K562 (cell line): Measurements from ENCODE around the gene MKRN2OS.

Experiments used
- NELFE ChIP-seq: IDR thresholded peaks from 2 replicates; pipeline ENCODE4 v1.6.1; 2011; ENCODE audit warnings: mild to moderate bottlenecking; ENCODE audit not compliant: insufficient read depth, insufficient read length
- NR2C2 ChIP-seq, 2 experiments: fragments of 200-800 bp in 1 of 2; sonication (Bioruptor generic) in 1 of 2; sonication (generic) in 1 of 2; formaldehyde crosslinking in 1 of 2; IDR thresholded peaks; 2 replicates each; pipeline versions ENCODE4 v1.6.1 to v1.8.0; 2016 to 2022; ENCODE audit warnings: mild to moderate bottlenecking in 1 of 2, missing compliant biosample characterization in 1 of 2, missing genetic modification characterization in 1 of 2, missing genetic modification reagents in 1 of 2
- PHB ChIP-seq: fragments of 250-450 bp; sonication (Bioruptor Pico); IDR thresholded peaks from 2 replicates; pipeline ENCODE4 v1.5.0; 2021
- POLR2A ChIP-seq: fragments of 450-650 bp; conservative IDR thresholded peaks from 2 replicates; pipeline ENCODE4 v1.6.1; 2016
- PPARD ChIP-seq: fragments of 250-450 bp; sonication (Bioruptor Pico); IDR thresholded peaks from 2 replicates; pipeline ENCODE4 v1.8.0; 2022; ENCODE audit warnings: inconsistent platforms, mild to moderate bottlenecking, moderate library complexity
- SMAD3 ChIP-seq: fragments of 450-650 bp; formaldehyde crosslinking; conservative IDR thresholded peaks from 2 replicates; pipeline ENCODE4 v1.4.0; 2020; ENCODE audit warnings: mild to moderate bottlenecking
- SP1 ChIP-seq: sonication (generic); formaldehyde crosslinking; IDR thresholded peaks from 2 replicates; pipeline ENCODE4 v1.8.1; 2022; ENCODE audit warnings: mild to moderate bottlenecking, missing genetic modification reagents
- ZFX ChIP-seq: sonication (generic); formaldehyde crosslinking; IDR thresholded peaks from 2 replicates; pipeline ENCODE4 v1.8.0; 2022; ENCODE audit warnings: mild to moderate bottlenecking, missing genetic modification reagents, moderate library complexity
- TF ChIP-seq, protein P1 (sequence below): fragments of 450-650 bp; IDR thresholded peaks from 2 replicates; pipeline ENCODE4 v1.6.1; 2016
- TF ChIP-seq, protein P2 (sequence below): IDR thresholded peaks from 2 replicates; pipeline ENCODE4 v1.6.1; 2014; ENCODE audit warnings: antibody characterized with exemption
- TF ChIP-seq, protein P3 (sequence below), 3 experiments: IDR thresholded peaks in 2 of 3; conservative IDR thresholded peaks in 1 of 3; 2 replicates each; pipeline ENCODE4 v1.5.1; 2011 to 2012; ENCODE audit warnings: low read length in 3 of 3, mild to moderate bottlenecking in 3 of 3, control low read depth in 2 of 3, improper control_type of control experiment in 1 of 3, inconsistent platforms in 1 of 3, low read depth in 1 of 3, mixed read lengths in 1 of 3, moderate library complexity in 1 of 3; ENCODE audit not compliant: insufficient read depth in 2 of 3

DNA sequence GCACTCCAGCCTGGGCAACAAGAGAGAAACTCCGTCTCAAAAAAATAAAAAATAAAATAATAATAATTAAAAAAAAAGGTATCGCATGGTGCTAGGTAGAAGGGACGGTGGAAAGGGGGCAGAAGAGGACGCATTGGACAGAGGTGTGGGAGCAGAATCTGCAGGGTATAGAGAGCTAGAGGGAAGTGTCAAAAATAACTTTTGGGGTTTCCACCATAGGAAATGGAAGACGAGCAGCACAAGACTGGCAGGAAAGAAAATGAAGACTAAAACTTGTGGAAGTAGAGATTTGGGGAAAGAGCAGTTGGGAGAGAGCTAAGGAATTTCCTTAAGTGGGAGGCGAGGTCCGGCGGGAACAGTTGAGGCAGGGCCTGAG lies 11.0 kb upstream of the MKRN2OS start:
- no peak for TF ChIP-seq NR2C2 (CRISPR knock-in tag; IDR thresholded peaks at IDR 0.05)
- no peak for TF ChIP-seq NR2C2 (tag; IDR thresholded peaks at IDR 0.05)
- no peak for TF ChIP-seq ZFX
- TF ChIP-seq POLR2A, result no peak
- TF ChIP-seq SMAD3 (CRISPR knock-in tag), result no peak
- TF ChIP-seq, protein P1, sequence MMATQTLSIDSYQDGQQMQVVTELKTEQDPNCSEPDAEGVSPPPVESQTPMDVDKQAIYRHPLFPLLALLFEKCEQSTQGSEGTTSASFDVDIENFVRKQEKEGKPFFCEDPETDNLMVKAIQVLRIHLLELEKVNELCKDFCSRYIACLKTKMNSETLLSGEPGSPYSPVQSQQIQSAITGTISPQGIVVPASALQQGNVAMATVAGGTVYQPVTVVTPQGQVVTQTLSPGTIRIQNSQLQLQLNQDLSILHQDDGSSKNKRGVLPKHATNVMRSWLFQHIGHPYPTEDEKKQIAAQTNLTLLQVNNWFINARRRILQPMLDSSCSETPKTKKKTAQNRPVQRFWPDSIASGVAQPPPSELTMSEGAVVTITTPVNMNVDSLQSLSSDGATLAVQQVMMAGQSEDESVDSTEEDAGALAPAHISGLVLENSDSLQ, result no peak
- no peak for TF ChIP-seq NELFE
- no peak for TF ChIP-seq PHB
- TF ChIP-seq, protein P2, sequence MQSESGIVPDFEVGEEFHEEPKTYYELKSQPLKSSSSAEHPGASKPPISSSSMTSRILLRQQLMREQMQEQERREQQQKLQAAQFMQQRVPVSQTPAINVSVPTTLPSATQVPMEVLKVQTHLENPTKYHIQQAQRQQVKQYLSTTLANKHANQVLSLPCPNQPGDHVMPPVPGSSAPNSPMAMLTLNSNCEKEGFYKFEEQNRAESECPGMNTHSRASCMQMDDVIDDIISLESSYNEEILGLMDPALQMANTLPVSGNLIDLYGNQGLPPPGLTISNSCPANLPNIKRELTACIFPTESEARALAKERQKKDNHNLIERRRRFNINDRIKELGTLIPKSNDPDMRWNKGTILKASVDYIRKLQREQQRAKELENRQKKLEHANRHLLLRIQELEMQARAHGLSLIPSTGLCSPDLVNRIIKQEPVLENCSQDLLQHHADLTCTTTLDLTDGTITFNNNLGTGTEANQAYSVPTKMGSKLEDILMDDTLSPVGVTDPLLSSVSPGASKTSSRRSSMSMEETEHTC, result no peak
- TF ChIP-seq SP1 (CRISPR knock-in tag), result no peak
- TF ChIP-seq PPARD (CRISPR knock-in tag), result no peak
- TF ChIP-seq, protein P3, sequence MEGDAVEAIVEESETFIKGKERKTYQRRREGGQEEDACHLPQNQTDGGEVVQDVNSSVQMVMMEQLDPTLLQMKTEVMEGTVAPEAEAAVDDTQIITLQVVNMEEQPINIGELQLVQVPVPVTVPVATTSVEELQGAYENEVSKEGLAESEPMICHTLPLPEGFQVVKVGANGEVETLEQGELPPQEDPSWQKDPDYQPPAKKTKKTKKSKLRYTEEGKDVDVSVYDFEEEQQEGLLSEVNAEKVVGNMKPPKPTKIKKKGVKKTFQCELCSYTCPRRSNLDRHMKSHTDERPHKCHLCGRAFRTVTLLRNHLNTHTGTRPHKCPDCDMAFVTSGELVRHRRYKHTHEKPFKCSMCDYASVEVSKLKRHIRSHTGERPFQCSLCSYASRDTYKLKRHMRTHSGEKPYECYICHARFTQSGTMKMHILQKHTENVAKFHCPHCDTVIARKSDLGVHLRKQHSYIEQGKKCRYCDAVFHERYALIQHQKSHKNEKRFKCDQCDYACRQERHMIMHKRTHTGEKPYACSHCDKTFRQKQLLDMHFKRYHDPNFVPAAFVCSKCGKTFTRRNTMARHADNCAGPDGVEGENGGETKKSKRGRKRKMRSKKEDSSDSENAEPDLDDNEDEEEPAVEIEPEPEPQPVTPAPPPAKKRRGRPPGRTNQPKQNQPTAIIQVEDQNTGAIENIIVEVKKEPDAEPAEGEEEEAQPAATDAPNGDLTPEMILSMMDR (IDR thresholded peaks at IDR 0.05 in 2 of 3, conservative IDR thresholded peaks at IDR 0.05 in 1 of 3; ENCODE audit: insufficient read depth in 2 of 3, low read depth in 1 of 3, low read length in 3 of 3), result no peak
